Chondrocyte (in vitro differentiated cells): ENCODE results near the gene PPP6R1. TPM values are rescaled to one million over a fixed set of nuclear protein-coding genes. Genes with fewer than 3 reads are reported as not detected.

Experiments
- DNase-seq: peaks from one replicate; pipeline ENCODE4 v3.0.0; 2021; ENCODE audit warnings: mixed read lengths, low spot score
- H3K27ac Mint-ChIP-seq: one replicate; pipeline ENCODE4 v1.8.0; 2021; ENCODE audit warnings: mild to moderate bottlenecking, moderate library complexity, mixed read lengths; ENCODE audit not compliant: unreplicated experiment
- H3K27me3 Mint-ChIP-seq: 2 replicates; pipeline ENCODE4 v1.8.0; 2021; ENCODE audit warnings: low read depth, mixed read lengths
- H3K36me3 Mint-ChIP-seq: 2 replicates; pipeline ENCODE4 v1.8.0; 2021; ENCODE audit warnings: low read depth, mixed read lengths
- H3K4me1 Mint-ChIP-seq: 2 replicates; pipeline ENCODE4 v1.8.0; 2021; ENCODE audit warnings: low read depth, mild to moderate bottlenecking, mixed read lengths
- H3K4me3 Mint-ChIP-seq: one replicate; pipeline ENCODE4 v1.8.0; 2021; ENCODE audit warnings: mild to moderate bottlenecking, moderate library complexity, mixed read lengths; ENCODE audit not compliant: unreplicated experiment
- H3K9me3 Mint-ChIP-seq: 2 replicates; pipeline ENCODE4 v1.8.0; 2021; ENCODE audit warnings: low read depth, mixed read lengths
- CTCF ChIP-seq: fragments of 200-600 bp; sonication (generic); IDR thresholded peaks from 2 replicates; pipeline ENCODE4 v1.5.0; 2021; ENCODE audit warnings: antibody characterized with exemption, mild to moderate bottlenecking, moderate library complexity
- total RNA-seq: library from RNA; stranded (reverse); gene quantifications from 3 replicates; pipeline ENCODE4 v1.2.1, GENCODE V29; 2021

Gene PPP6R1
- total RNA-seq, 1 donor from 2014 or later: 49.9 TPM

GRCh38 chr19:55275851-55276719 is 17.3 kb upstream of the PPP6R1 start:
- Mint-ChIP-seq H3K4me3 (no peak overlapping the region), H3K9me3 (no peaks in the 10 kb centered on the region), H3K4me1 (peaks cover 17% of the 10 kb centered on the region), H3K27ac (no peak overlapping the region), H3K27me3 (no peaks in the 10 kb centered on the region), H3K36me3 (peaks cover 15% of the 10 kb centered on the region)
- DNase-seq: no peak
- TF ChIP-seq CTCF: no peak

- no peak for DNase-seq
- Mint-ChIP-seq H3K4me1 (peaks cover 2% of the 10 kb centered on the region), H3K4me3 (no peak overlapping the region), H3K27ac (no peak overlapping the region), H3K9me3 (no peaks in the 10 kb centered on the region), H3K36me3 (peaks cover 15% of the 10 kb centered on the region), H3K27me3 (no peaks in the 10 kb centered on the region)
- TF ChIP-seq CTCF: no peak
These were observed 15.3 kb upstream of the PPP6R1 start for GRCh38 chr19:55273978-55274707.

- H3K27me3 Mint-ChIP-seq: no peaks in the 10 kb centered on the region
- H3K4me1 Mint-ChIP-seq: no peaks in the 10 kb centered on the region
- no peak overlapping the region for H3K4me3 Mint-ChIP-seq
- peaks cover 14% of the 10 kb centered on the region for H3K36me3 Mint-ChIP-seq
- TF ChIP-seq CTCF: no peak
- no peak for DNase-seq
- no peak overlapping the region for H3K27ac Mint-ChIP-seq
- H3K9me3 Mint-ChIP-seq: no peaks in the 10 kb centered on the region
These were observed 13.3 kb upstream of the PPP6R1 start for GRCh38 chr19:55272142-55272541.

GRCh38 chr19:55270172-55270942 is 11.5 kb upstream of the PPP6R1 start:
- no peaks in the 10 kb centered on the region for H3K27me3 Mint-ChIP-seq
- peaks cover 6% of the 10 kb centered on the region for H3K9me3 Mint-ChIP-seq
- peaks cover 14% of the 10 kb centered on the region for H3K36me3 Mint-ChIP-seq
- H3K27ac Mint-ChIP-seq: no peak overlapping the region
- TF ChIP-seq CTCF: no peak
- H3K4me3 Mint-ChIP-seq: no peak overlapping the region
- no peak for DNase-seq
- H3K4me1 Mint-ChIP-seq: no peaks in the 10 kb centered on the region

GRCh38 chr19:55269299-55269698 is 10.5 kb upstream of the PPP6R1 start:
- peaks cover 14% of the 10 kb centered on the region for H3K36me3 Mint-ChIP-seq
- H3K27ac Mint-ChIP-seq: no peak overlapping the region
- H3K4me1 Mint-ChIP-seq: no peaks in the 10 kb centered on the region
- no peaks in the 10 kb centered on the region for H3K27me3 Mint-ChIP-seq
- no peak overlapping the region for H3K4me3 Mint-ChIP-seq
- TF ChIP-seq CTCF: no peak
- H3K9me3 Mint-ChIP-seq: peaks cover 6% of the 10 kb centered on the region
- no peak for DNase-seq
